Stimulated activated naive CD8-positive, alpha-beta T cell treated with anti-CD3 and anti-CD28 coated beads, Interleukin-15, Interleukin-2, amounts not matched to agents 100 ng/mL and 50 ng/mL, for 24 hours (primary cell): ENCODE measurements around the gene POLR2H.
"Not testable (repeated sequence)": the region's sequence is repeated elsewhere in the genome, so short reads cannot be mapped to it uniquely, and the experiment has no call there.

Experiments
- H3K27ac Mint-ChIP-seq: one replicate; pipeline ENCODE4 v1.8.0; 2021; ENCODE audit warnings: mild to moderate bottlenecking, mixed read lengths
- H3K27me3 Mint-ChIP-seq: one replicate; pipeline ENCODE4 v1.8.0; 2021; ENCODE audit warnings: mixed read lengths
- H3K36me3 Mint-ChIP-seq: one replicate; pipeline ENCODE4 v1.8.0; 2021; ENCODE audit warnings: low read depth, mixed read lengths
- H3K4me1 Mint-ChIP-seq: one replicate; pipeline ENCODE4 v1.8.0; 2021; ENCODE audit warnings: low read depth, mixed read lengths
- H3K4me3 Mint-ChIP-seq: one replicate; pipeline ENCODE4 v1.8.0; 2021; ENCODE audit warnings: mild to moderate bottlenecking, mixed read lengths
- H3K9me3 Mint-ChIP-seq: one replicate; pipeline ENCODE4 v1.8.0; 2021; ENCODE audit warnings: mixed read lengths

POLR2H gene

DNA sequence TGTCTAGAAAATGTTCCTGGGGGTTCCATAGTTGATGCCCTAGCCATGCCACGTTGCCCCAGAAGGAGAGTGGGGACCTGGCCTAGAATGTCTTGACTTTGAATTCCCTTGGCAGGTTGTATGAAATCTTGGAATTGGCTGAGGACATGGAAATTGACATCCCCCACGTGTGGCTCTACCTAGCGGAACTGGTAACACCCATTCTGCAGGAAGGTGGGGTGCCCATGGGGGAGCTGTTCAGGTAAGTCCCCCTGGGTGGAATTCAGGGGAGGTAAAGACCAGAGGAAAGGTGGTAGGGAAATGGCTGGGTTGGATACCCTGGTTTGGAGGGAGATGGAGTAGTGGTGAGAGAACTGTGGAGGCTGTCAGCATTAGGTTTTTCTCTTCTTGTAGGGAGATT lies 33.0 kb upstream of the POLR2H start:
- H3K4me1 Mint-ChIP-seq, result peaks cover 62% of the 10 kb centered on the region
- H3K9me3 Mint-ChIP-seq, result no peaks in the 10 kb centered on the region
- peak overlapping the region; percentile 81 for H3K27ac Mint-ChIP-seq

DNA sequence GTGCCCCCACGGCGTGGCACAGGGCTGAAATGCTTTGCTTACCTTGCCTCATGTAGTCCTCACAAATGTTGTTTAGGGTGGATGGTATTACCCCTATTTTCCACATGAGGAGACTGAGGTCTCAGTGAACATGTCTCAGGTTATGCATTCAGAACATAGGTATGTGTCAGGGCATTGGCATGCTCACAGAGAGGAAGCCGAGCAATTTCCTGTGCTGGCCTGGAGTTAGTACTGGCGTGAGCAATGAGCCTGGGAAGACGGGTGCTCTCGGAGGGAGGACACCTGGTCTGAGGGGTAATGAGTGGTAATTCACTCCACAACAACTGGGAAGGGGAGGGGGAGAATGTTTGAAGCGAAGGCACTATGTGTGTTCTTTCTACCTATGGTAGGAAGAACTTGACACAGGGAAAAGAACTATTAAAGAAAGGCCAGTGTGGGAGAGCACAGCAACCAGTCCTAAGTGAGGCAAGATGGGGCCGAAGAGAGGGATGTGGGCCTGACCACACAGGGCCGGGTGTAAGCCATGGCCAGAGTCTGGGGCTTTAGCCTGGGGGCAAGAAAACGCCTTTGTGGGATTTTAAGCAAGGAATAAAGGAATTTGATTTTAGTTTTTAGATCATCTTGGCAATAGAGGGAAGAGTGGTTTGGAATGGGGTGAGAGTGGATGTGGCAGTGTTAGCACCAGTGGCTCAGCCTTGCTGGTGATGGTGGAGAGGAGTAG lies 29.0 kb upstream of the POLR2H start:
- no peaks in the 10 kb centered on the region for H3K27me3 Mint-ChIP-seq
- peak overlapping the region; percentile 84 for H3K27ac Mint-ChIP-seq
- no peak overlapping the region for H3K4me3 Mint-ChIP-seq
- H3K36me3 Mint-ChIP-seq, result peaks cover 75% of the 10 kb centered on the region
- H3K4me1 Mint-ChIP-seq, result peaks cover 72% of the 10 kb centered on the region
- no peaks in the 10 kb centered on the region for H3K9me3 Mint-ChIP-seq

More for the DNA sequence above, 33.0 kb upstream of the POLR2H start:
- Mint-ChIP-seq H3K36me3 (peaks cover 94% of the 10 kb centered on the region), H3K4me3 (no peak overlapping the region), H3K27me3 (no peaks in the 10 kb centered on the region)

DNA sequence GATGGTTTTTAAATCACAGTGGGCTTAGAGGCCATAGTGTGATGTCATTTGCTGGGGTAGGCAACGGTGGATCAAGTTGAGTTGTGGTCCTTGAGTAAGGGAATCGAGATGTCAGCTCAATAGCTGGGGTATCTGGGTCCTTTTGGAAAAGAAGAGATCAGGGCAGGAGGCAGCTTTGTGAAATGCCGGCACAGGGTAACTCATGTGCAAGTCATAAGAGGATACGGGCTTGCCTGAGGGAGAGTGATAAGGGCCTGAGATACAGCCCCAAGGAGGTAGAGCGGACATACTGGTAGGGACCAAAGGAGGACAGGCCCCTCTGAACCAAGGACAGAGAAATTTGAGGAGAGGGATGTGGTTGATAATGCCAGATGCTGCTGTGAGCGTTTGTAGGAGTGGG lies 28.3 kb upstream of the POLR2H start:
- Mint-ChIP-seq H3K27ac (peak overlapping the region; percentile 84), H3K4me1 (peaks cover 79% of the 10 kb centered on the region), H3K9me3 (no peaks in the 10 kb centered on the region), H3K36me3 (peaks cover 69% of the 10 kb centered on the region), H3K27me3 (no peaks in the 10 kb centered on the region), H3K4me3 (peak overlapping the region; percentile 17)

DNA sequence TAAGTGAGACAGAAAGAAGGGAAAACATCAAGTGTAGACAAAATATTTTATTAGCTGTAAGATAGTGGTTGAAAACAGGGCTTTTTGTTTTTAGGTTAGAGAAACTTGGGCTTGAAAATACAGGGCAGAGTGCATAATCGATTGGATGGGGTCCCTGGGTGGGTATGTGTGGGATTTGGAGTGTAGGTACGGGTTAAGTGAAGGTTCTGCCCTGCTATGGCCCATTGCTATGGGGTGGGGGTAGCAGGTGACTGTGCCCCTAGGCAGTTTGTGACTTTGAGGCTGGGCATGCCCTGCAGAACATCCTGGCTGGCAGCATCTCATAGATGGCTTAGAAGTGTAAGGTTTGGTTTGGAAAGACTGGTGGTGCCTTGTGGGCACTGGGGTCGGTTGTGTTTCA lies 27.8 kb upstream of the POLR2H start:
- Mint-ChIP-seq H3K4me1 (peaks cover 80% of the 10 kb centered on the region), H3K27ac (peak overlapping the region; percentile 84), H3K27me3 (no peaks in the 10 kb centered on the region), H3K9me3 (no peaks in the 10 kb centered on the region), H3K36me3 (peaks cover 65% of the 10 kb centered on the region), H3K4me3 (peak overlapping the region; percentile 15)

DNA sequence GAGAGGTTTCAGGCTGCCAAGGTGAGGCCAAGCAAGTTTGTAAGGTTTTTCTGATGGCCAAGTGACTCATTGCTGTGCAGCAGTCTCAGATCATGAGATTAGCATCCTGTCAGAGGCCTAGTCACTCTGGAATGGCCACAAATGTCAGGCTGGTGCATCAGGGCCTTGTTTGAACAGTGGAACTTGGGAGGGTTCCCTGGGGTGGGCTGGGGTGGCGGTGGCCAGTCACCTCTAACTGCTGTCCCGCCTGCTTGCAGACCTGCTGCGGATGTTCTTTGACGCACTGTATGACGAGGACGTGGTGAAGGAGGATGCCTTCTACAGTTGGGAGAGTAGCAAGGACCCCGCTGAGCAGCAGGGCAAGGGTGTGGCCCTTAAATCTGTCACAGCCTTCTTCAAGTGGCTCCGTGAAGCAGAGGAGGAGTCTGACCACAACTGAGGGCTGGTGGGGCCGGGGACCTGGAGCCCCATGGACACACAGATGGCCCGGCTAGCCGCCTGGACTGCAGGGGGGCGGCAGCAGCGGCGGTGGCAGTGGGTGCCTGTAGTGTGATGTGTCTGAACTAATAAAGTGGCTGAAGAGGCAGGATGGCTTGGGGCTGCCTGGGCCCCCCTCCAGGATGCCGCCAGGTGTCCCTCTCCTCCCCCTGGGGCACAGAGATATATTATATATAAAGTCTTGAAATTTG lies 26.9 kb upstream of the POLR2H start:
- Mint-ChIP-seq H3K36me3 (peaks cover 55% of the 10 kb centered on the region), H3K4me3 (peak overlapping the region; percentile 60), H3K27ac (peak overlapping the region; percentile 96), H3K27me3 (no peaks in the 10 kb centered on the region), H3K4me1 (peaks cover 74% of the 10 kb centered on the region), H3K9me3 (no peaks in the 10 kb centered on the region)

DNA sequence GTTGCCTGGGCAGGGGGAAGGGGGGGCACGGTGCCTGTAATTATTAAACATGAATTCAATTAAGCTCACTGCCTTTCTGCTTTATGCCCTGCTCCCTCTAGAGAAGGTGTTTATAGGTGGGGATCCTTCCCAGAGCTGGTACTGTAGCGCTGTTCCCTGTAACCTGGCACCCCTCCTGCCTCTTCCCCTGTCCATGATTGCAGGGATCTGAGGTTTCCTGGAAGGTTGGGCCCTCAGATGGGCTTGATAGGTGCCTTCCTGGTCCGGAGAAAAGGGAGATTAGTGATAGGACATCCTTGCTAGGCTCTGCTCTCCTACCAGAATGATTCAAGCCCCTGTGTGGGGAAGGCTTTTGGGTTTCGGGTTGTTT lies 26.2 kb upstream of the POLR2H start:
- Mint-ChIP-seq H3K27ac (peak overlapping the region; percentile 88), H3K4me1 (peaks cover 70% of the 10 kb centered on the region), H3K9me3 (no peaks in the 10 kb centered on the region), H3K4me3 (peak overlapping the region; percentile 88), H3K36me3 (peaks cover 50% of the 10 kb centered on the region), H3K27me3 (no peaks in the 10 kb centered on the region)

DNA sequence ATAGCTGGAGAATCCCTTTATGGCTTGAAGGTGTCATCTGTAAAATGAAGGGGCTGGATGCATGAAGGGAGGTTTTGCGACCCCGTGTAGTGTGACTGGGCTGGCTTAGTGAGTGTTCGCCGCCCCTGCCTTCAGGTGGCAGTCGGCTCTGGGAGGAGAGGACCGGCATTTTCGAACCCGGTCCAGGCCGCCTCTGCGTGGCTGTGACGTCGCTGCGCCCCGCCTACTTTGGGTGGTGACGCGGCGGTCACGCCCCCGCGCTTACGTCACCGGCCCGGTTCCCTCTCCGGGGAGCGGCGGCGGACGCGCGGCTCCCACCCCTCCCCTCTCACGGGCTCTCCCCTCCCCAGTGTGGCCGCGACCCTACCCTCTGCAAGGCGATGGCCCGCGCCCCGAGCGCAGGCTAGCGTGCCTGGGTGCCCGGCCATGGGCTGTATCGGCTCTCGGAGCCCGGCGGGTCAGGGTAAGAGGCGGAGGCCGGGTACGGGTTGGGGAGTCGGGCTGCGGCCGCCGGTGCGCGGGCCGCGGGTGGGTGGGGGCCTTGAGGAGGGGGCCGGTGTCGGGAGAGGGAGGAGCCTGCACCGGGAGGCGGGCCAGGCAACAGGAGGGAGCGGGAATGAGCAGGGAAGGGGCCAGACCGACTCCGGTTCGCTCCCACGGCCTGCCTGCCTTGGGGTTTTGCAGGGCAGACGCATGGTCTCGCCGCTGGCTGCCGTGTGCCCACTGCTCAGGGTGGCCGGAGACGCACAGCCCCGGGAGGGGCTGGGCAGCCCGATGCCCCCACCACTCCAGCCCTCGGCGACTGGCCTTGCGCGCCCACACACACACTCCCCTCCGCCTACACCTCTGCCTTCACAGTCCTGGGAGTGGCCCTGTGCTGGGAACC lies 25.6 kb upstream of the POLR2H start:
- peak overlapping the region; percentile 88 for H3K27ac Mint-ChIP-seq
- H3K27me3 Mint-ChIP-seq, result no peaks in the 10 kb centered on the region
- H3K4me3 Mint-ChIP-seq, result peak overlapping the region; percentile 88
- peaks cover 45% of the 10 kb centered on the region for H3K36me3 Mint-ChIP-seq
- H3K9me3 Mint-ChIP-seq, result no peaks in the 10 kb centered on the region
- peaks cover 66% of the 10 kb centered on the region for H3K4me1 Mint-ChIP-seq

DNA sequence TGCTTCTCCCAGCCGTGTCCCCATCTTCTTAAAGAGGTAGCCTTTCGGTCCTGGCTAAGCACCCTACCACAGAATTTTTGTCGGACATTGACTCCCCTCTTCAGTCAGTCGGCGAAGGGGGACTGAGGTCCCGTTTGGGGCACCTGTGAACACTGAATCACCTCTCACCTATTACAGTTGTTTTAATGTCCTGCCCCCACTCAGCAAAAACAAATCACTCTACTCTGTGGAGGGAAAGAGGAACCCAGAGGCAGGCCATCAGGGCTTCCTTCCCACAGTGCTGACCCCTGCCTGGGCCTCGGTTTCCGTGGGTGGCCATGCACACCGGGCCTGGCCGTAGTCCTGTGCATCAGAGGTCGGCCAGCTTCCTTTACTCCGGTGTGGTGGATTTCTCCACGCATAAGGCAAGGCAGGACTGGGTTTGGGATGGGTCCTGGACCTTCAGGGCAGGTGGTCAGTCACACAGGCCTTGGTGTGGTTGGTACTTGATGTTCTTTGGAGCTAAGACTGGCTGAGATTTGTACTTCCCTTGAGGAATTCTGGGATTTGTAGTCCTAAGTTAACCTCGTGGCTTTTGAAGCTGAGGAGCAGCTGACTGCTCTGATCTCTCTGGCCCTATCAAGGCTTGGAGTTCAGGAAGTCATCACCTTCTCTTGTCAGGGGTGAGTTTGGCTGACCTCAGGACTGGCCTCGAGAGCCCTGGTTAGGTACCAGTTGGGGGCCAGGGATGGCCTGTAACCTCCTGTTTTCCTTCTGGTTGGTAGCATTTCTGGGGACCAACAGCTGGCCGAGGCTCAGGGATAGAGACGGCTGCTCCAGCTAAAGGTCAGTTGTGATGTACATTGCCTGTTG lies 24.7 kb upstream of the POLR2H start:
- peak overlapping the region; percentile 88 for H3K4me3 Mint-ChIP-seq
- H3K9me3 Mint-ChIP-seq, result no peaks in the 10 kb centered on the region
- peak overlapping the region; percentile 81 for H3K27ac Mint-ChIP-seq
- peaks cover 57% of the 10 kb centered on the region for H3K4me1 Mint-ChIP-seq
- H3K27me3 Mint-ChIP-seq, result no peaks in the 10 kb centered on the region
- peaks cover 36% of the 10 kb centered on the region for H3K36me3 Mint-ChIP-seq

DNA sequence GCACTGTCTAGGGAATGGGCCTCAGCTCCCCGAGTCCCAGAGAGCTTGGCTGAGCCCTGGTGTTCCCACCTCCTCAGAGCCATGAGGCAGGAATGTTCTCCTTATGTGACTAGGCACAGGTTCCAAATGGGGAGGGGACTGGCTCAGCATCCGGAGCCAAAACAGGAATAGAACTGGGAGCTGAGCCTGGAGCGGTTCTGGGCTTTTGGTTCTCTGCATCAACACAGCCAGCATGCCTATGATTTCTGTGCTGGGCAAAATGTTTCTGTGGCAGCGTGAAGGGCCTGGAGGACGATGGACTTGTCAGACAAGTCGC lies 24.2 kb upstream of the POLR2H start, which contains the start of gene FAM131A:
TSS of gene FAM131A (plus strand) at position 202 of the 316 bp plus-strand sequence. CDS start at position 233, 31 bp downstream.
- peak within 1 kb of the TSS; percentile 81 for H3K27ac Mint-ChIP-seq
- no peaks in the 10 kb centered on the region for H3K9me3 Mint-ChIP-seq
- peaks cover 30% of the 10 kb centered on the region for H3K36me3 Mint-ChIP-seq
- H3K4me3 Mint-ChIP-seq, result peak within 1 kb of the TSS; percentile 88
- no peaks in the 10 kb centered on the region for H3K27me3 Mint-ChIP-seq
- H3K4me1 Mint-ChIP-seq, result peaks cover 52% of the 10 kb centered on the region

DNA sequence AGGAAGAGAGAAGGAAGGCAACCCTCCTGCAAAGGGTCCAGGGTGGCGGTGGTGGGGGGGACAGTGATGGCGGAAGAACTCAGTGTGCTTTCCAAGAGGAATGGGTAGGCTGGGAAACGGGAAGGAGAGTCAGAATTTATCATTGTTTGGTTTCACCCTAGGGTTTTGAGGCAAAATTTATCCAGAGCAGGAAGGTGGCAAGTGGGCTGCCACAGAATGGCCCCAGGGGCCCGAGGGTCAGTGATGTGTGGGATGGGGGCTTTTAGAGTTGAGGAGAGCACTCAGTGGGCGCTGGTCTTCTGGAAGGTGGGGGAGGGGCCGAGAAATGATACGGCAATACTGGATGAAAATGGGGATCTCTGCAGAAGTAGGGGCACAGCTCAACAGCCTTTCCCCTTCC lies 23.5 kb upstream of the POLR2H start:
- Mint-ChIP-seq H3K27me3 (no peaks in the 10 kb centered on the region), H3K4me1 (peaks cover 45% of the 10 kb centered on the region), H3K27ac (no peak overlapping the region), H3K36me3 (peaks cover 24% of the 10 kb centered on the region), H3K4me3 (no peak overlapping the region), H3K9me3 (no peaks in the 10 kb centered on the region)

DNA sequence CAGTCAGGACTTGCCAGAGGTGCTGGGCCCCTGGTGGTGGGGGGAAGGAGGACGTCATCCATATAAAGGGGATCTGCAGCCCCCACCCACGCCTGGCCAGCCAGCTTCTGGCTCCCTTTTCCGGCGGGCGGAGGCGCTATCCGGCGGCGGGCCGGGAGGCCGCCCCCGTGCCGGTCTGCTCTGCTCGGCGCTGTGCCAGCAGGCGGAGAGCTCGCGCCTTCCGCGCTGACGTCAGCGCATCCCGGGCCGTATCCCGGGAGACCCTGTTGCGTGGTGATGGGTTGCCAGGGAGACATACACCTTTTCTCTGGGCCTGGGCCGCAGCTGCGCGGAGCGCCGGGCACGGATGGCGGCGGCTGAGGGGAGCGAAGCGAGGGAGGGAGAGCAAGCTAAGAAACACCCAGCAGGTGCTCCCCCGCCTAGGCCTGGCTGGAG lies 23.0 kb upstream of the POLR2H start:
- no peaks in the 10 kb centered on the region for H3K9me3 Mint-ChIP-seq
- H3K4me3 Mint-ChIP-seq, result no peak overlapping the region
- H3K36me3 Mint-ChIP-seq, result peaks cover 18% of the 10 kb centered on the region
- H3K27me3 Mint-ChIP-seq, result no peaks in the 10 kb centered on the region
- no peak overlapping the region for H3K27ac Mint-ChIP-seq
- H3K4me1 Mint-ChIP-seq, result peaks cover 40% of the 10 kb centered on the region

DNA sequence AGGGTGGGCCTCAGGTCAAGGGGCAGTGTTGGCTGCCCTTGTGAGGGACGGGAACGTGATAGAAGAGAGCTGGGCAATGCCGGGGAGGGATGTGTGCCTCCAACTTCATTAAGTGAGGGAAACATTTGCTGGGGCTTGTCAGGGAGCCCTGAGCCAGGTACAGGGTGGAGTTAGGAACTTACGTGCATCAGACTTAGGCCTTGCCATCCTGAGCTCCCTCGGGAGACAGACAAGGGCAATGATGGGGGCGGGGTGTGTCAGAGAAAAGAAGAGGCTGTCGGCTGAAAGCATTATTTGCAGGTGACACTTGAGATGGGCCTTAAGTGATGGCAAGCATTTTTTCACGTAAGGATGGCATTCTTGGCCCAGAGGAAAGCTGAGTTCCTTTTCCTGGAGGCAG lies 22.5 kb upstream of the POLR2H start:
- H3K4me3 Mint-ChIP-seq, result no peak overlapping the region

DNA sequence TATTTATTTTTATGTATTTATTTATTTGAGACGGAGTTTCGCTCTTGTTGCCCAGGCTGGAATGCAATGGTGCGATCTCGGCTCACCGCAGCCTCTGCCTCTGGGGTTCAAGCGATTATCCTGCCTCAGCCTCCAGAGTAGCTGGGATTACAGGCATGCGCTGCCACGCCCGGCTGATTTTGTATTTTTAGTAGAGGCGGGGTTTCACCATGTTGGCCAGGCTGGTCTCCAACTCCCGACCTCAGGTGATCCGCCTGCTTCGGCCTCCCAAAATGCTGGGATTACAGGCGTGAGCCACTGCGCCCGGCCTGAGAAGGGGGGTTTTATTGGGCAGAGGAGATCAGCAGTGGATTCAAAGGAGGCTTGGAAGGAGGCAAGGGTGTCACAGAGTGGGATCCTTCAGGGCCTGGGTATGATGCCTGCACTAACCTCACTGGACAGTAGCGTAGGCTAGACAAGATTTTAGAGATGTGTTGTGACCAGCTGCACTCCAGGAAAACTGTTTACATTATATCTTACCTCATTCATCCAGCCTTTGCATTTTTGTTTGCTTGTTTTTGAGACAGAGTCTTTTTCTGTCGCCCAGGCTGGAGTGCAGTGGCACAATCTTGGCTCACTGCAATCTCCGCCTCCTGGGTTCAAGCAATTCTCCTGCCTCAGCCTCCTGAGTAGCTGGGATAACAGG lies 21.9 kb upstream of the POLR2H start:
- H3K4me1 Mint-ChIP-seq, result peaks cover 29% of the 10 kb centered on the region
- H3K36me3 Mint-ChIP-seq, H3K4me3 Mint-ChIP-seq, H3K27me3 Mint-ChIP-seq, H3K27ac Mint-ChIP-seq, H3K9me3 Mint-ChIP-seq: not testable (repeated sequence)

More for the DNA sequence above, 22.5 kb upstream of the POLR2H start:
- peaks cover 35% of the 10 kb centered on the region for H3K4me1 Mint-ChIP-seq
- H3K36me3 Mint-ChIP-seq, result peaks cover 14% of the 10 kb centered on the region
- no peaks in the 10 kb centered on the region for H3K9me3 Mint-ChIP-seq
- no peaks in the 10 kb centered on the region for H3K27me3 Mint-ChIP-seq
- H3K27ac Mint-ChIP-seq, result no peak overlapping the region

DNA sequence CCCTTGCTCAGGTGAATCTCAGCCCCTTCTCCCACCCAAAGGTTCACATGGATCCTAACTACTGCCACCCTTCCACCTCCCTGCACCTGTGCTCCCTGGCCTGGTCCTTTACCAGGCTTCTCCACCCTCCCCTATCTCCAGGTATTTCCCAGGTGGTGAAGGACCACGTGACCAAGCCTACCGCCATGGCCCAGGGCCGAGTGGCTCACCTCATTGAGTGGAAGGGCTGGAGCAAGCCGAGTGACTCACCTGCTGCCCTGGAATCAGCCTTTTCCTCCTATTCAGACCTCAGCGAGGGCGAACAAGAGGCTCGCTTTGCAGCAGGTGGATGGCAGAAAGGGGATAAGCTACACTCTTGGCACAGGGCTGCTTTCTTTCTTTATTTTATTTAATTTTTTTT lies 19.6 kb upstream of the POLR2H start:
- Mint-ChIP-seq H3K9me3 (no peaks in the 10 kb centered on the region), H3K4me3 (no peak overlapping the region), H3K27me3 (no peaks in the 10 kb centered on the region), H3K4me1 (peaks cover 12% of the 10 kb centered on the region), H3K36me3 (peaks cover 3% of the 10 kb centered on the region), H3K27ac (no peak overlapping the region)
